HG03469 (cell line): ENCODE results near the gene SLC25A52.
"Not testable (repeated sequence)": the region's sequence is repeated elsewhere in the genome, so short reads cannot be mapped to it uniquely, and the experiment has no call there.

Experiments
- ATAC-seq: cut with Tn5 transposase; IDR thresholded peaks from one replicate; pipeline ENCODE4 v1.9.1; 2021; ENCODE audit warnings: mild to moderate bottlenecking, moderate library complexity, moderate number of reproducible peaks; ENCODE audit not compliant: unreplicated experiment

The SLC25A52 gene

GRCh38 chr18:31741097-31741735 is 19.5 kb downstream of the SLC25A52 start:
- no peak for ATAC-seq

GRCh38 chr18:31740180-31740579 is 20.5 kb downstream of the SLC25A52 start:
- no peak for ATAC-seq

- ATAC-seq = no peak
Observed at GRCh38 chr18:31739651-31740050, 21.0 kb downstream of the SLC25A52 start.

- no peak for ATAC-seq
Observed at GRCh38 chr18:31738460-31739407, 21.9 kb downstream of the SLC25A52 start.

GRCh38 chr18:31736630-31737029 is 24.1 kb downstream of the SLC25A52 start:
- peak; percentile 87 for ATAC-seq

- ATAC-seq = no peak
Observed at GRCh38 chr18:31731628-31732027, 29.1 kb downstream of the SLC25A52 start.

GRCh38 chr18:31729196-31729595 is 31.5 kb downstream of the SLC25A52 start:
- ATAC-seq = not testable (repeated sequence)

- ATAC-seq = no peak
Observed at GRCh38 chr18:31723990-31724711, 36.5 kb downstream of the SLC25A52 start.

DNA sequence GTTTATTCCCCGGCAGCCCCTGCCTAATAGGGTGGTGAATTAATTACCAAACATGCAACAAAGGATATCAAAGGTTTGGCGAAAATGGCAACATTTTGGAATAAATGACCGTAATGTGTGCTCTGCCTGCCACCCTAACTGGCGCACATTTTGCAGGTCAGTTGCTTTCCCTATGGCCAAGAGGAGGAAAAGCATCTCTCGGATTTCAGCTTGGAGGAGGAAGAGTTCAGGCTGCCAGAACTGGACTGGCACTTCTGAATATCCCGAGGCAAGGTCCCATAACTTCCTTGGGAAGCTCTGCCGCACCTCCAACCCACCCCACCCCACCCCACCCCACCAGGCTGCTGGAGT is 37.1 kb downstream of the SLC25A52 start:
- no peak for ATAC-seq

- ATAC-seq = peak; percentile 96
Observed at GRCh38 chr18:31722369-31722957, 38.2 kb downstream of the SLC25A52 start.

- no peak for ATAC-seq
Observed at GRCh38 chr18:31721601-31722000, 39.1 kb downstream of the SLC25A52 start.

DNA sequence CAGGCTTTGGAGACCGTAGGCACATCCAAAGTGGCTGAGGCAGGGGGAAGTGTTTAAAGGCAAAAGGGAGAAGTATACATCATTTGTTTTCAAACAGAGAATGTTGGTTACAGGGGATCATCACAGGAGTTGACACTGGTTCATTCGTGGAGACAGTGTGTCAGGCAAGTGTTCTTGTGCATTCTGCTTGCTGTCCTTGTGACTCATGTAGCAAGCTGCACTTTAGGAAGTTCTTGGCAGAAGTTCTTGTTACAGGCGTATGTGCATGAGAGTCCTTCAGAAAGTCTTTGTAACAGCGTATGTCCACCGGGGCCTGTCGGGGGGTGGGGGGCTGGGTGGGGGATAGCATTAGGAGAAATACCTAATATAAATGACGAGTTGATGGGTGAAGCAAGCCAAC is 39.8 kb downstream of the SLC25A52 start:
- ATAC-seq = no peak

GRCh38 chr18:31719363-31720006 is 41.2 kb downstream of the SLC25A52 start:
- no peak for ATAC-seq

GRCh38 chr18:31718386-31718785 is 42.3 kb downstream of the SLC25A52 start:
- ATAC-seq = no peak

GRCh38 chr18:31716362-31716761 is 44.3 kb downstream of the SLC25A52 start:
- no peak for ATAC-seq

GRCh38 chr18:31711365-31712172 is 49.1 kb downstream of the SLC25A52 start:
- ATAC-seq = no peak

DNA sequence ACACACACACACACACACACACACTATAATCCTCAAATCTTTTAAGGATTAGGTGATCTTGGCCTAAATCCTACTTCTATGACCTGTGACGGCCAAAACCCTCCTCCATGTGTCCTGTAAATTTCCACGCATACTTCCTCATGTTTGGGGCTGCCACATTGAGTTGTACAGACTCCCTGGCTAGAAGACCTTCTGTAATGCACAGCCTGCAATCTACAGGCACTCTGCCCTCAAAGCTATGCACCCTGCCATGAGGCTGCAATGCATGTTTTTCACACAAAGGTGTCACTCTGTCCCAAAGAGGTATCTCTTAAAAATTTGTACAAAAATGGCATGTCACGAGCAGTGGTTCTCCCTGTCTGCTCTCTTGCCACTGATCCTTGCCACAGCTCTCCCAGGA is 49.9 kb downstream of the SLC25A52 start:
- no peak for ATAC-seq
